OCI-LY1 (cell line): ENCODE measurements around the gene ARHGAP18.

ENCODE experiments used
- CTCF ChIP-seq: fragments of 200-600 bp; sonication (generic), shearing (Covaris generic); IDR thresholded peaks from 2 replicates; pipeline ENCODE4 v1.5.1; 2017; ENCODE audit warnings: mild to moderate bottlenecking, antibody characterized with exemption, low read length, moderate library complexity, mixed read lengths
- EZH2 ChIP-seq: fragments of 200-600 bp; sonication (generic), shearing (Covaris generic); IDR thresholded peaks from 2 replicates; pipeline ENCODE4 v1.8.0; 2017; ENCODE audit warnings: borderline replicate concordance, mixed run types, mild to moderate bottlenecking, antibody characterized with exemption, low read length, moderate library complexity, mixed read lengths

GRCh38 chr6:129707882-129708495 lies 2.0 kb downstream of the ARHGAP18 start:
- no peak for TF ChIP-seq CTCF
- no peak for TF ChIP-seq EZH2
